HG03064 (cell line): ENCODE measurements around the gene TXNDC8.
"Not testable (repeated sequence)": the region's sequence is repeated elsewhere in the genome, so short reads cannot be mapped to it uniquely, and the experiment has no call there.

Experiments
- ATAC-seq: cut with Tn5 transposase; IDR thresholded peaks from one replicate; pipeline ENCODE4 v1.9.1; 2021; ENCODE audit warnings: low read depth; ENCODE audit not compliant: unreplicated experiment

Gene TXNDC8

GRCh38 chr9:110337727-110338126 lies at the start of gene TXNDC8:
Gene TXNDC8, minus strand, starts transcription at chr9:110337863.
- ATAC-seq, result no peak

- ATAC-seq, result no peak
Observed at GRCh38 chr9:110383491-110383890, 45.8 kb upstream of the TXNDC8 start.

- no peak for ATAC-seq
Observed at GRCh38 chr9:110382731-110383130, 45.1 kb upstream of the TXNDC8 start.

GRCh38 chr9:110371411-110372007 lies 33.8 kb upstream of the TXNDC8 start:
- ATAC-seq, result no peak

GRCh38 chr9:110370315-110370714 lies 32.7 kb upstream of the TXNDC8 start:
- no peak for ATAC-seq

GRCh38 chr9:110364451-110364850 lies 26.8 kb upstream of the TXNDC8 start:
- no peak for ATAC-seq

GRCh38 chr9:110358992-110359391 lies 21.3 kb upstream of the TXNDC8 start:
- not testable (repeated sequence) for ATAC-seq

GRCh38 chr9:110357505-110357904 lies 19.8 kb upstream of the TXNDC8 start:
- ATAC-seq, result no peak

GRCh38 chr9:110356639-110357395 lies 19.2 kb upstream of the TXNDC8 start:
- no peak for ATAC-seq

GRCh38 chr9:110355911-110356310 lies 18.2 kb upstream of the TXNDC8 start:
- ATAC-seq, result no peak

- ATAC-seq, result no peak
Observed at GRCh38 chr9:110351009-110351467, 13.4 kb upstream of the TXNDC8 start.

- ATAC-seq, result no peak
Observed at GRCh38 chr9:110346325-110346724, 8.7 kb upstream of the TXNDC8 start.

GRCh38 chr9:110344821-110345220 lies 7.2 kb upstream of the TXNDC8 start:
- ATAC-seq, result no peak

- no peak for ATAC-seq
Observed at GRCh38 chr9:110343551-110343950, 5.9 kb upstream of the TXNDC8 start.

- ATAC-seq, result no peak
Observed at GRCh38 chr9:110340306-110340705, 2.6 kb upstream of the TXNDC8 start.

- ATAC-seq, result no peak
Observed at GRCh38 chr9:110338143-110338542, 480 bp upstream of the TXNDC8 start.

- no peak for ATAC-seq
Observed at GRCh38 chr9:110336363-110336762, 1.3 kb downstream of the TXNDC8 start.

- peak; percentile 10 for ATAC-seq
Observed at GRCh38 chr9:110334871-110335270, 2.8 kb downstream of the TXNDC8 start.

GRCh38 chr9:110334183-110334582 lies 3.5 kb downstream of the TXNDC8 start:
- ATAC-seq, result peak; percentile 78

- no peak for ATAC-seq
Observed at GRCh38 chr9:110332766-110333165, 4.9 kb downstream of the TXNDC8 start.

- ATAC-seq, result no peak
Observed at GRCh38 chr9:110330484-110331105, 7.1 kb downstream of the TXNDC8 start.
